GM12864 (cell line): ENCODE results near the gene IDUA.

Experiments
- DNase-seq: peaks from one replicate; pipeline ENCODE4 v3.0.0-alpha.2; 2011; ENCODE audit warnings: low read depth
- H3K4me3 ChIP-seq: 2 replicates; pipeline ENCODE4 v1.5.1; 2011; ENCODE audit warnings: mild to moderate bottlenecking, low read depth, low read length, control low read depth
- CTCF ChIP-seq: IDR thresholded peaks from 2 replicates; pipeline ENCODE4 v1.5.1; 2011; ENCODE audit warnings: low read depth, mild to moderate bottlenecking, moderate library complexity, low read length, control low read depth, inconsistent platforms; ENCODE audit errors: missing control alignments

IDUA gene

GRCh38 chr4:1002131-1002630, 15.3 kb downstream of the IDUA start:
- TF ChIP-seq CTCF, result no peak
- H3K4me3 ChIP-seq, result no peak overlapping the region
- no peak for DNase-seq

GRCh38 chr4:1002631-1003251, 15.9 kb downstream of the IDUA start:
- no peak overlapping the region for H3K4me3 ChIP-seq
- no peak for TF ChIP-seq CTCF
- no peak for DNase-seq

- no peak for DNase-seq
- H3K4me3 ChIP-seq, result no peak overlapping the region
These were observed 16.6 kb downstream of the IDUA start for GRCh38 chr4:1003271-1004070.

GRCh38 chr4:1004071-1004418, 17.2 kb downstream of the IDUA start:
- H3K4me3 ChIP-seq, result no peak overlapping the region
- DNase-seq, result no peak
- TF ChIP-seq CTCF, result no peak

More at GRCh38 chr4:1003271-1004070, 16.6 kb downstream of the IDUA start:
- no peak for TF ChIP-seq CTCF

GRCh38 chr4:1004557-1005485, 18.0 kb downstream of the IDUA start:
- TF ChIP-seq CTCF, result no peak
- H3K4me3 ChIP-seq, result no peak overlapping the region
- no peak for DNase-seq

GRCh38 chr4:1006856-1007255, 20.0 kb downstream of the IDUA start:
- DNase-seq, result no peak
- TF ChIP-seq CTCF, result no peak
- no peak overlapping the region for H3K4me3 ChIP-seq
